Non-pigmented ciliary epithelial cell (primary cell): Measurements from ENCODE around the gene G6PC2.
"Not testable (repeated sequence)": the region's sequence is repeated elsewhere in the genome, so short reads cannot be mapped to it uniquely, and the experiment has no call there.

Experiments
- DNase-seq: peaks from one replicate; pipeline ENCODE4 v3.0.0-alpha.2; 2010; ENCODE audit warnings: low read depth

Gene G6PC2

DNA sequence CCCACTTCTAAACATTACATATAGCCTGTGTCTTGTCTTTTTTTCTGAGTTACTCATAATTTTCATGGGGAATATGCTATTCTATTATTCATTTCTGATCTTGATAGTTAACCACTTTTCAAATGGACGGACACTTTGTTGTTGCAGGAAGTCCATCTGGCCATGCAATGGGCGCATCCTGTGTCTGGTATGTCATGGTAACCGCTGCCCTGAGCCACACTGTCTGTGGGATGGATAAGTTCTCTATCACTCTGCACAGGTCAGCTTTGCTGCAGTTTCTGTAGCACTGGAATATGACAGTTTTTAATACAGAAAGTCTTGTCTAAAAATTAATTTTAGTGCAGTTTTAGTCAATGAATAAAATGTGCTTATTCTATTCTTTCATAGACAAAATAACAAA lies 3.3 kb downstream of the G6PC2 start:
- no peak for DNase-seq

DNA sequence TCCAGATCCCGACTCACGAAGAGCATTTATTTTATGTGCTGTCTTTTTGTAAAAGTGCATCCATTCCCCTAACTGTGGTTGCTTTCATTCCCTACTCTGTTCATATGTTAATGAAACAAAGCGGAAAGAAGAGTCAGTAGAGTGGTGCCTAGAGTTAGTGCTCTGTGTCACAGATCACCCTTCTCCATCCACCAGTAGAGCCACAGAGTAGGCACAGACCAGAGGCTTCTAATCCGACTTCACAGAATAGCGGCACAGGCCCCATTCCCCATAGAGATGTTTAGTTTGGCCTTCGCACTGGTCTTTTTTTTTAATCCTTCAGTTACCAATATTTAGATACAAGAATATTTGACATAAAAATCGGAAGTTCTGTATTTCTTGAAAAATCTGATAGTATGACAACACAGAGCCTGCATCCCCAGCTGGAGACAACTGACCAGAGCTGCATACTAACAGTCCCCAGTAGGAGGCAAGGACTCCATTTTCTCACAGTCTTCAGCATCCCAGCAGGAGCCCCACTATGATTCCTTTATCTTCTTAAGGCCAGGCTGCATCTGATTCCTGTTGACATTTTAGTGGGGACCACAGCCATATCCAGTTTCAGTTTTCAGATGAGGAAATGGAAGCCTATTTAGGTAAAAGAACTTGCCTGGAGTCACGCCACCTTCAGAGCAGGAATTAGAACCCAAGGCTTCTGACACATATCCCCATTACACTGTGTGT lies 7.0 kb downstream of the G6PC2 start:
- no peak for DNase-seq

DNA sequence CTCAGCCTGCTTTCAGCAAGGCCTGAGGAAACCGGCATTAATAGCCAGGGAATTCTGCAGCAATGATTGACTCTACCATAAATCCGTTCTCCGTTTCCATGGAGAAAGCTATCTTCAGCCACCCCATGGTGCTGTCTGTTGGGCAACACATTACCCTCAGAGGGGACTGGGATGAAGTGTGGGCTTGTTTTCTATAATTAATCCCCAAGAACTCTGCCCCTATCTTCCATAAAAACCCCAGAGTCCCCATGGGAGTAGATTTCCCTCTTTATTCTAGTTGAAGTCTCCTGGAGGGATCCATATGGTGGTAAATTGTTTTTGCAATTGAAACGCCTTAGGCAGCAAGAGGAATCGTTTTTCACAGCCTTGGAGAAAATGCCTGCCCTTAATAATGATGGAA lies 9.2 kb downstream of the G6PC2 start:
- no peak for DNase-seq

DNA sequence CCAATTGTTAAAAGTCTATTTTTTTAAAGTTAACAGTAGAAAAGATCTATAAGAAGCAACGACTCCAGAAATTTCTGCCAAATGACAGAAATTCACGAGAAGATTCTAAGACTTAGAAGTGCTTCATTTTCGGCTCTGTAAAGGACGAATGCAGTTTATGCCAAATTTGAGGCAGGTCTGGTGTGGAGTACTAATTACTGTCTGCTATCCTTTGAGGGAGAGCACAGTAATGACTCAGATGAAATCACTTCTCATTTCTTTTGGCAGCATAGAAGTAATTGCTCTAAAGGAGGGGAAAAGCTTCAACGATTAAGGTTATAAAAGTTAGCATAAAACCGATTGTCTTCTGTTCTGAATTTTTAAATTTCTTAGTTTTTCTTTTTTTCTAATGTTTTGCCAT lies 11.4 kb downstream of the G6PC2 start:
- no peak for DNase-seq

DNA sequence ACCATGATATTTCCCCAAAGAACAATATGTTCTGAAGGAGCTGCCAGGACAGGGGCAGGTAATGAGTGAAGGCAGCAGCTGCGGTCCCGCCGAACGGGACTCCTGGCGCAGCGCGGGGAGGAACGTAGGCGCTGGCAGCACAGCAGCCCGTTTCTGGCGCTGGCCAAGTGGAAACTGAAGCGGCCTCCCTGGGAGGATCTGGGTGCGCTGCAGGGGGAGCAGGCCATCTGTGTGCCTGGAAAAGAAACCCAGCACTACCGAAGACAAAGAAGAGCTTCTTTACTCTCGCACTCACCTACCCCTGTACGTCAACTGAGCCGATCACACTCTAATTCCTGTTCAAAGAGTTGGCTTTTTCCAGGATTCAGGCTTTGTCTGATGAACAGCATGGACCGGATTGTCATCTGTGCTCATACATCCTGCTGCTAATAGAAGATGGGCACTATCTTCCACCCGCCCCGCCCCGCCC lies 11.8 kb downstream of the G6PC2 start:
- no peak for DNase-seq

DNA sequence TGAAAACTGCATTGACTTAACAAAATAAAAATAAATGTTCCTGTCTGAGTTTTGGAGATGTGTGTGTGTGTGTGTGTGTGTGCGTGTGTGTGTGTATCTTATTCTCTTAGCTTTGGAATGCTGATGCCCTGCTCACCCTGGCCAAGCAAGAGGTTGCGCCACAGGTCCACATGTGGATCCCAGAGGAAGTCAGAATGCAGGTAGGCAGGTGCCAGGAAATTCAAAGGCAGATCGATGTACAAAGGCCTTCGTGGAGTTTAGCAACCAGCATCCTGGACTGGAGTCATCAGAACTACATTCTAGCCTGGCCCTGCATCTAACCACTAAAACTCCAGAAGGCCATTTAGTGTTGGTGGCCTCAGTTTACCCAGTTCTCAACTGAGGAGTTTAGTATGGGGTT lies 12.4 kb downstream of the G6PC2 start:
- DNase-seq = no peak

DNA sequence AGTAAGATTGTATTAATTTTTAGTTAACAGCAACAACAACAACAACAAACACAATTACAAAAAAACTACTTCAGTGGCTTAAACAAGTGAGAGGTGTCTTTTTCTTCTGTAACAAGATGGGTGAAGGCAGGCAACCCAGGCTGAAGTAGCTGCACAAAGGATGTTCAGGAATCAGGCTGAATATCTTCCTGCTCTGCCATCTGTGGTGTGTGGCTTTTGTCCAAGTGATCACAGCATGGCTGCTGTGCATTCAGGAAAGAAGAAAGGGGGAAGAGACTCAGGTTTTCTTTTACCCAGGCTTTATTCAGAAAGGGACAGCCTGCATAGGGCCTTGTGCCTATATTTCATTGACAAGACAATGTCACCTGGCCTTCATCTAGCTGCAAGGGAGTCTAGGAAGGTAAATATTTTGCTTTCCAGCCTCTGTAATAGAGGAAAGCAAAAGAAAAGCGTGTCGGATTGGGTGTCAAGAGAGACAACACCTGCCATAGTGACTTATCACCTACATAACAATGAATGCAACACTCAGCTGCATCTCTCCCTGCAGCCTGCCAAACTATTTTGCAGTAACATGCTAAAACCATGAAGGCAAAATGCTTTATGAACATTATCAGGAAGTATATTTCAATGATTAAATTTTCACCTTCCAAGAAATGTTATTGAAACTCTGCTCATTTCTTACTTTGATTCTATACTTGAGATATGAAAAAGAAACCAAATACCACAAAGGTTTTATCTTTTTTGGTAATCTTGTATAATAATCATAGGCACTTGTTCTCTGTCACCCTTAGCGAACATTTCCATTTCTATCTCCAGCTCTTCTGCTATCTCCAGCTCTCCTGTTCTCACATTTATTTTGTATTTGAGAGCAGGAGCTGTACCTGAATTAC lies 14.6 kb downstream of the G6PC2 start:
- DNase-seq = no peak

DNA sequence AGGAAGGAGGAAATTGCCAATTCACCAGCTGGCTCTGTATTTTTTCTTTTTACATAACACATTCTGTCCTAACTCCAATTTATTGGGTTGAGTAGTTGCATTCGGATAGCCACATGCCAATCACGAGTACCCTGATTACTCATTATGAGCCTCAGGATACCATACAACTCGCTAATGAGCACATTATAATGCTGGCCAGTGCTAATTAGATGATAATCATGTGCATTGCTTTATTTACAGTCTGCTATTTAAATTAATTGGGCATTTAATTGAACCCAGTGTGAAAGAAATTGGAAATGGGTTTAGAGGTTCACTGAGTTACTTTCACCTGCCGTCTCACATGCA lies 15.2 kb downstream of the G6PC2 start:
- no peak for DNase-seq

DNA sequence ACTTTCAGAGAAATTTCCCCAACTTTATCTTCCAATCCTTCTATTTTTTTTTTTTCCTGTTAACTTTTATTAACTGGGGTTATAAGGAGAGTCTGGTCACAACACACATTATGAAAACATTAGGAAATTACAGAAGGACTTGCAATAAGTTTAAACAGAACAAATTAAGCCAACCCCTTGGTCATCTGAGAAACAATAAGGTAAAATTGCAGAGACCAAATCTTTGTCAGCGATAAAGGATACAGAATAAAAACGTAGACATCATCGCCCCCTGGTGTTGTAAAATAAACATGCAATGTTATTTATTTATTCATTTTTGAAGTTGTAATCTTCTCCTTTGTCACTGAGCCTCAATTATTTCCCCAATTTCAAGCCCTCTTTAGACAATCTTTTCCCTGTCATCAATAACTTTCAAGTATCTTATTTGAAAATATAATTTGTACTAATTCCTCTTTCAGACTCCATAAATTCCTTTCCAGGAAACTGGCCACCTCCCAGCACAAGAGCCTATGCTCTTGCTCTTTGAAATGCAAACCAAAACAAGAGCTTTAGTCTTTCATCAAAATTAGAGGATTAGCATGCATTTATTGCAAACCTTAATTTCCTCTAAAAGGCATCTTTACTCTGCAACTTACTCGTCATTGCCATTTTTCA lies 19.5 kb downstream of the G6PC2 start:
- no peak for DNase-seq

DNA sequence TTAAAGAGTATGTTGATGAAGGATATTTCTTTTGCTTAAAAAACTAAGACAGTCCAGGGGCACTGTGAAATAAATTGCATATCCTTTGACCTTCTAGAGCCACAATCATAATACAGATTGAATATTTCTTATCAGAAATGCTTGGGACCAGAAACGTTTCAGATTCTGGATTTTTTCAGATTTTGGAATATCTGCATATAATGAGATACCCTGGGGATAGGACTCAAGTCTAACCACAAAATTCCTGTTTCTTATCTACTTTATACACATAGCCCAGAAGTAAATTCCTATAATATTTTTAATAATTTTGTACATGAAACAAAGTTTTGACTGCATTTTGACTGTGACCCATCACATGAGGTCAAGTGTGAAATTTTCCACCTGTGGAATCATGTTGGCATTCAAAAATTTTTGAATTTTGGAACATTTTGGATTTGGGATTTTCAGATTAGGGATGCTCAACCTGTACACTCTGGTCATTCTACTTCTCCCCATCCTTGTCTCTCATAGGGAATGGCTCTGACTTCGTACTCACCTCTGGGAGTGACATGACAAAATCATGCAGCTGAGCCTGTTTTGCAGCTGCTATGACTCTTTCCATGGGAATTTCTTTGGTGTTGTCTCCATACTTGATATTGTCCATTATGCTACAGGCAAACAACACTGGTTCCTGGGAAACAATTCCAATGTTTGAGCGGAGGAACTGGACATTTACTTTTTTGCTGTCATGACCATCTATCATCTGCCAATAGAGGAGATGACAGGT lies 25.7 kb downstream of the G6PC2 start:
- DNase-seq = no peak

DNA sequence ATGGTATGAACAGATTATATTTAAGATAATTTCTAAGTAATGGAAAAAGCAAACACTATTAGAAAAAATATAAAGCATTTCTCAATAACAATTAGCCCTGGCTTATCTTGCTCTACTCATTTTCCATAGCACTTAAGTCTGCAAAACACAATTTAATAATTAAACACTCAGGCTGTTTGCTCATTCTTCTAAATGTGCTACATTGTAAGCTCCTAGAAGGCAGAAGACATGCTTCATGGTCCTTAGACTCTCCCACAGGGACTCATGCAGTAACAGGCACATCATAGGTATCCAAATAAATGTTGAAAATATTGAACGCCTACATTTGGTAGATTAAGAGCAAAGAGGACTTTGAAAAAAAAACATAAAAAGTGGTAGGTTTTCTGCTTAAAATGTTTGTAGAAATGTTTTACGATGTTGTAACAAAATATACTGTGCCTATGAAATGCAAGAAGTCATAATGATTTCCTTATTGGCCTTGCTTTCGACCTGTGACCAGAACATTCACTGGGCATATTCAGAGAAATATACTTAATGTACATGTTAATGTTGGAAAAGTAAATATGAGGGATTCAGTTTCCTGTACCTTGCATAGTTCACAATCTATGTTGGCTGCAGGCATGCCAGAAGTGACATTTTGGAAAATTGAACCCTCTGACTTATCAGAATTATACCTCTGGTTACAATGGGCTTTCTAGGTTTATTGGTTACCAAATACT lies 27.2 kb downstream of the G6PC2 start:
- no peak for DNase-seq

DNA sequence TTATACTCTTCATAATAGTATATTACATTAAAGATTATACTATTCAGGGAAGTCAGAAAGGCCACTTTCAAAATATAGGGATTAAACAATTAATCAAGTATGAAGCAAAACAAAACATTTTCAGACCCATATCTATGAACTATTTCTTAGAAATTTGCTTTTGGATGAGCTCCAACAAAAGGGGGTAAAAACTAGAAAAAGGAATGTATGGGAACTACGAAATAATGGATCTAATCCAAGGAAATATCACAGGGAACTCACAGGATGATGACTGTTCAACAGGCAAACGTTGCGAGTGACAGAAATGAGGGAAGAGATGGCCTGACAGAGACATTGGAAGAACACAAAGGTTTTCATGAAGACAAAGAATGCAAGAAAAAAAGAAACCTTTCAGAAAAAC lies 27.9 kb downstream of the G6PC2 start:
- no peak for DNase-seq

DNA sequence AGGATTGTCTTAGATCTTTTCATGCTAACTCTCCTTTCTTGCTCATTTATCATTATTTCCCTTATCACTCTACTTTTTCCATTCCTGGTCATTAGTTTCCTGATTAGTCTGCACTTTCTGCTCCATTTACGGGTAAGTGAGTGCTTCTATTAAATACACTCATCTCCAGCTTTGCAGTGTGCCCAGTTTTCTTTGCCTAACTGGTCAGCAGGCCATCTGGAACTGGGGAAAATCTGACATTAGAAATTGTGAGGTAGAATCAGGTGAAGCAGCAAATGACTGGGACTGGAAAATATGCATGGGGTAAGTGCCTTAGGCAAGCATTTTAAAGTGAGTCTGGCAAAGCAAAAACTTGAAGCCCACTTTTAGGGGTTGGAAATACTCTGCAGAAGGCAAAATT lies 29.2 kb downstream of the G6PC2 start:
- no peak for DNase-seq

DNA sequence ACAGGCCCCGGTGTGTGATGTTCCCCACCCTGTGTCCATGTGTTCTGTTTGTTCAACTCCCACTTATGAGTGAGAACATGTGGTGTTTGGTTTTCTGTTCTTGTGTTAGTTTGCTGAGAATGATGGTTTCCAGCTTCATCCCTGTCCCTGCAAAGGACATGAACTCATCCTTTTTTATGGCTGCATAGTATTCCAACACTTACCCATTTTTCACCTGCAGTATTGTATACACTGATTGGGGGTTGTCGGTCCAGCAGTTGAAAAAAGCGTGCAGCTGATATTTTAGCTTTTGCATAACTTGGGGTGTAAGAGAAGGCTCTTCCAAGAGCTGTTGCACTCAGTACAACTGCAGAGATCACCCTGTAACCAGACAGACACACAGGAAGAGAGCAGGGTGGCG lies 31.1 kb downstream of the G6PC2 start:
- not testable (repeated sequence) for DNase-seq

DNA sequence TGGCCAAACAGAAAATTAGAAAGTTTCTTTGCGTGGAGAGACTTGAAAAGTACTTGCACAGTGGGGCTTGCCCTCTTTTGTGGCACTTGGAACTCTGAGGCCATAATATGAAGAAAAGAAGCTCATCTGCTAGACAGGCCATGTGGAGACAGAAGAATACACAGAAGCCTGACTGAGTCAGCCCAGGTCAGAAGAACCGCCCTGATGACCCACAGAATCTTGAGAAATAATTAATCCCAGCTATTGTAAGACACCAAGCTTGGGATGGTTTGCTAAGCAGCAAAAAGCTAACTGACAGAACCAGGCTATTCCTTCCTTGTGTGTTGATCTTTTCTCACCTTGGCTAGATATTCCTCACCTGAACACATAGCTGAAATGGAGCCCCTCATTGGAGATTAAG lies 33.7 kb downstream of the G6PC2 start:
- DNase-seq = no peak

DNA sequence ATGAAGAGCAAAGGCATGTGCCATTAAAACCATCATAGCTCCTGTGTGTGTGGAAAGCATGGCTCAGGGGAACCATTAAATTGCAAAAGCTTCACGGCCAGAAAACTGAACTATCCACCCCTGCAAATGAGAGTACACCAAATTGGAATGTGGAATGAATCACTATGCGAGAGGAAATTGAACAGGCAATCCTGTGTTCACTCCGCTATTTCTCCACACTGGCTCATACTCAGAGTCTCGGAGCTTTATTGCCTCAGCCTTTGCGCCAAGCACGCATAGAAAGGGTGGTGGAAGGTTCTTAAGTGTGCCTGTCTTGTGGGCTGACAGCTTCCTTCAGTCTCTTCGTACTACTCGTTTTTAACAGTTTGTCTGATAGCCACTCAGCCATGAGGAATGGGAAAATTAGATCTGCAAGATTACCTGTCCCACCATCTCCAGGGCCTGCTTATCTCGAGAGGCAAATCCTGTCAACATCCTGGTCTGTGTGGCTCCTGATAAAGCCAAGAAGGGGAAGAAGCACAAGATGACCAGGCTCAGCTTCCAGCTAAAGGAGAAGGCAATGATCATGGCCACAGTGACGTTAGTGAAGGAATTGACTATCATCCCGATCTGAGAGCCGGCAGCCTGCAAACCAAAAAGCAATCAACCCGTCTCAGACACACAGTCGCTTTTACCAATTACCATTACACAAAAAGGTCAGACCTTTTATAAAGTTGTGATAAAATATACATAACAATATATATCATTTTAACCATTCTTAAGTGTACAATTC lies 34.9 kb downstream of the G6PC2 start:
- peak; percentile 22 for DNase-seq

DNA sequence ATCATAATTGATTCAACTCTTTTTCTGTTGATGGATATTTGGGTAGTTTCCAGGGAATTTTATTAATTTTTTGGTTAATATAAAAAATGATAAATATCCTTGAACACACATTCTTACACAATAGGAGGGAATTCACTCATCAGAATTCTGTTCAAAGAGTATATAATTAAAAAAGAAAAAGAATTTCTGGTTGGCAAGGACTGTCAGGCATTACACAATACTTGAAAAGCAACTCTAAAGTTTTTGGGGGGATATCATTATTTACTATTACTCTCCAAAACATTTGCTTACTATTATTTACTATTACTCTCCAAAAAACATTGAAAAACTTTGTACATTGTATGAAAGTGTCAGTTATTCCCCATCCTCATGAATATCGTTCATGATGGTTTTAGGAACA lies 38.0 kb downstream of the G6PC2 start:
- no peak for DNase-seq

DNA sequence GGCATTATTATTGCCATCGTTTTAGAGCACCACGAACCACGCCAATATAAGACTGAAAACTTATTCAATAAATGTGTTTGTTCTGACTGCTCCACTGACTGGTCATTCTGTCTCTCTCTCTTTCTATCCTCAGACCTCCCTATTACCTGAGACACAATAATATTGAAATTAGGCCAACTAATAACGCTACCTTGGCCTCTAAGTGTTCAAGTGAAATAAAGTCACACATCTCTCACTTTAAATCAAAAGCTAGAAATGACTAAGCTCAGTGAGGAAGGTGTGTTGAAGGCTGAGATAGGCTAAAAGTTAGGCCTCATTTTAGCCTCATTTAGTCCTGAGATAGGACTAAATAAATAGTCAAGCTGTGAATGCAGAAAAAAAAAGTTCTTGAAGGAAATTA lies 38.8 kb downstream of the G6PC2 start:
- DNase-seq = no peak

DNA sequence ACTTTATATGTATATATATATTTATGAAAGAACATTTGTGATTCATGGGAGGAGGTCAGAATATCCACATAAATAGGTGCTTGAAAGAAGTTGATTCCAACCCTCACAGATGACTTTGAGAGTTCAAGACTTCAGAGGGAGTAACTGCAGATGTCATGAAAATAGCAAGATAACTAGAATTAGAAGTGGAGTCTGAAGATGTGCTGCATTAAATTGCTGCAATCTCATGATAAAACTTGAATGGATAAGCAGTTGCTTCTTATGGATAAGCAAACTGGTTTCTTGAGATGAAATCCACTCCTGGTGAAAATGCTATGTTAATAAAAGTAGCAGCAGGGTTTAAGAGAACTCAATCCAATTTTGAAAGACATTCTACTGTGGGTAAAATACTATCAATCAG lies 40.2 kb downstream of the G6PC2 start:
- DNase-seq = no peak

DNA sequence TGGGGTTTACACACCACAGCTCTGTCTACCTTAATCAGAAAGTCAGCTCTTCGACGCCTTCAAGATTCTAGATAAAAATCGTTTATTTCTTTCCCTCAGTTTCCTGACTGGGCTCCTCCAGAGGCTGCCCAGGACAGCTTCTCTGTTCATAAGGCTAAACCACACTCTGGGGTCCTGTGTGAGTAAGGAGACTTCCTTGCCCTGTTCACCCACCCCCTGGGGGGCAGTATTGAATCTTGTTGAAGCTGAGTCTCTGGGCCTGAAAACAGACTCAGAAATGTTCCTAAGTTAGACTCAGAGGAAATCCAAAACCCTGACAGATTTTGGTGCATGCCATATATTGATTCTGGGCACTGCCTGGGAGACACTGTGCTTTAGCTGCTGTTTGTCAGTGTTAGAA lies 43.0 kb downstream of the G6PC2 start:
- DNase-seq = no peak

DNA sequence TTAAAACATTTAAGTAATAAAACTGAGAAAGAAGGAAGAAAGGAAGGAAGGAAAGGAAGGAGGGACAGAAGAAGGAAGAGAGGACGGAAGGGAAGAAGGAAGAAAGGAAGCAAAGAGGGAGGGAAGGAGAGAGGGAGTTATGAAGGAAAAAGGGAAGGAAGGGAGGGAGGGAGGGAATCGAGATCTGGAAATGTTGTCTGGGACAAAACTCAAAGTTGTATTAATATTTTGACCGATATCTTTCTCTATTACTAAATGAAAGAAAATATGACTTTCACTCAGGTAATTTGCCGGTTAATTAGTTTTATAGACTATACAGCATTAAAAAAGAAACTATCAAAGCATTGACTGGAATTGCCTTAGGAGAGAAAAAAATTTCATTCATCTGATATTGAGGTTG lies 44.4 kb downstream of the G6PC2 start:
- no peak for DNase-seq
